Measurements from ENCODE around the gene SLC25A26. TPM values are rescaled to one million over a fixed set of nuclear protein-coding genes. Genes with fewer than 3 reads are reported as not detected.

Gene SLC25A26
- total and polyA plus RNA-seq, 12 donors, result 12.1 to 44.2 (median 31.0) TPM

DNA sequence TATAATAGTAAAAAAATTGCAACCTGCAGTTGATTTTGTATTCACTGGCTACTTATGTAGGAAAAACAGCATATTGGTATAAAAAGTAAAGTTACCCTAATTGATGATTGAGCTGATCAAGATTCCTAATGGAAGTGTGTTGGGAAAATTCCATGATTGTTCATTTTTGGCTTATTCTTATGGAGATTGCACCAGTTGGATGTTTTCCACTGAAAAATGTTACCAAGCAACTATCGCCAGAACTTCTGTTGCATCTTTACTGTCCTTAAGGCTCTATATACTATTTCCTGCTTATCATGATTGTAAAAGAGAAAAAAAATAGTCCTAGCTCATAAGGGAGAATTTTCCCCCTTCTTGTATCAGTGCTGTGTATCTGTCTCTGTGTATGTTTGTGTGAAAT lies 48.6 kb downstream of the SLC25A26 start:
- ATAC-seq (no peak), DNase-seq (no peak)
- H3K27ac ChIP-seq, result no peak overlapping the region
- no peaks in the 10 kb centered on the region for H3K27me3 ChIP-seq
- 84 to 89% methylated on average over 1 of the region's 1 CpG for WGBS, 2 donors
- H3K4me3 ChIP-seq, result no peak overlapping the region
- intact Hi-C loops (cut with DNase I), result no loop called here
- no peaks in the 10 kb centered on the region for H3K9me3 ChIP-seq
- peaks cover 0 to 10% (median 0%) of the 10 kb centered on the region in 9 donors for H3K4me1 ChIP-seq
- H3K36me3 ChIP-seq, result peaks cover 0 to 9% (median 0%) of the 10 kb centered on the region in 9 donors
- TF ChIP-seq, protein P1, sequence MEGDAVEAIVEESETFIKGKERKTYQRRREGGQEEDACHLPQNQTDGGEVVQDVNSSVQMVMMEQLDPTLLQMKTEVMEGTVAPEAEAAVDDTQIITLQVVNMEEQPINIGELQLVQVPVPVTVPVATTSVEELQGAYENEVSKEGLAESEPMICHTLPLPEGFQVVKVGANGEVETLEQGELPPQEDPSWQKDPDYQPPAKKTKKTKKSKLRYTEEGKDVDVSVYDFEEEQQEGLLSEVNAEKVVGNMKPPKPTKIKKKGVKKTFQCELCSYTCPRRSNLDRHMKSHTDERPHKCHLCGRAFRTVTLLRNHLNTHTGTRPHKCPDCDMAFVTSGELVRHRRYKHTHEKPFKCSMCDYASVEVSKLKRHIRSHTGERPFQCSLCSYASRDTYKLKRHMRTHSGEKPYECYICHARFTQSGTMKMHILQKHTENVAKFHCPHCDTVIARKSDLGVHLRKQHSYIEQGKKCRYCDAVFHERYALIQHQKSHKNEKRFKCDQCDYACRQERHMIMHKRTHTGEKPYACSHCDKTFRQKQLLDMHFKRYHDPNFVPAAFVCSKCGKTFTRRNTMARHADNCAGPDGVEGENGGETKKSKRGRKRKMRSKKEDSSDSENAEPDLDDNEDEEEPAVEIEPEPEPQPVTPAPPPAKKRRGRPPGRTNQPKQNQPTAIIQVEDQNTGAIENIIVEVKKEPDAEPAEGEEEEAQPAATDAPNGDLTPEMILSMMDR (IDR thresholded peaks at IDR 0.05), result no peak

DNA sequence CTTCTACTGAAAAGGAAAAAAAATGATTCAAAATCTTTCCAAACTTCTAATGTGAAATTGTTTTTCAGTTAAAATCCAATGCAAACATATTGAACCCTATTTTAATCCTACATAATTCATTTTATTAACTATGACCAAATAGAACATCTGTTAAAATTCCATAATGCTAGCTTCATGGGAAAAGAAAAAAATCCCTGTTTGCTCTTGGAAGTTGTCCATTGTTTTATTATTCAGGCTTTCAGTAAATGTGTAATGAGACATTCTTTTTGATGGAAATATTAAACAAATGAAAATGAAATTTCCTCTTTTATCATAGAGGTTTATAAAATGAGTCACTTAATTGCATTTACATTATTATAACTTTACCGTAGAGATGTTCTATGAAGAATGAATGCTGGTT lies 49.5 kb downstream of the SLC25A26 start:
- DNase-seq (no peak), ATAC-seq (no peak)
- intact Hi-C loops (cut with DNase I), result loop anchor here in 4 of 10 donors (10.0 kb wide), 2 partner anchors 225 to 235 kb away; partner anchors contain the start of gene LRIG1 (in 3 of the 4)
- TF ChIP-seq, protein P1 (IDR thresholded peaks at IDR 0.05), result no peak
- peaks cover 0 to under 1% (median 0%) of the 10 kb centered on the region in 9 donors for H3K36me3 ChIP-seq
- H3K9me3 ChIP-seq, result no peaks in the 10 kb centered on the region
- no peak overlapping the region for H3K4me3 ChIP-seq
- 68 to 75% methylated on average over 1 of the region's 1 CpG for WGBS, 2 donors
- no peaks in the 10 kb centered on the region for H3K27me3 ChIP-seq
- peaks cover 0 to 10% (median 0%) of the 10 kb centered on the region in 9 donors for H3K4me1 ChIP-seq
- no peak overlapping the region for H3K27ac ChIP-seq

DNA sequence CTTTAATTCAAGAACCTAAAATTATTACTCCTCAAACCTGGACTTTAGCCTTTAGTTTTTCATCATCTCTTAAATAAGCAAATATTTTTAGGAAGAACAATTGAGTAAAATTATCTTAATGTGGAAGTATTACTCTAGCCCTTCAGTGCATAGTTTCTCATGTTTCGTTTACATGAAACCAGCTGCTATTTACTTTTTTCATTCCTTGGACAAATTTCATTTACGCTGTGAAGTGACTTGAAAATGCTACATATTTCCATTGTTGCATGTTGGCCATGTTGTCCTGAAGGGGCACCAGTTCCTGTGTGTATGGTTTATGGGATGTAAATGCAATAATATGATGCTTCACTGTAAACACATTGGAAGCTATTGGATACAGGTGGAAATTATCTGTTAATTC lies 49.9 kb downstream of the SLC25A26 start:
- Histone ChIP-seq H3K27ac (no peak overlapping the region), H3K4me3 (no peak overlapping the region), H3K4me1 (peaks cover 0 to 10% (median 0%) of the 10 kb centered on the region in 9 donors), H3K9me3 (no peaks in the 10 kb centered on the region), H3K27me3 (no peaks in the 10 kb centered on the region), H3K36me3 (no peaks in the 10 kb centered on the region)
- TF ChIP-seq, protein P1 (IDR thresholded peaks at IDR 0.05), result no peak
- no peak for ATAC-seq
- no peak for DNase-seq
- intact Hi-C loops (cut with DNase I), result loop anchor here in 4 of 10 donors (10.0 kb wide), 2 partner anchors 224 to 234 kb away; partner anchors contain the start of gene LRIG1 (in 3 of the 4)
- 81 to 91% methylated on average over 2 of the region's 2 CpGs for WGBS, 2 donors

DNA sequence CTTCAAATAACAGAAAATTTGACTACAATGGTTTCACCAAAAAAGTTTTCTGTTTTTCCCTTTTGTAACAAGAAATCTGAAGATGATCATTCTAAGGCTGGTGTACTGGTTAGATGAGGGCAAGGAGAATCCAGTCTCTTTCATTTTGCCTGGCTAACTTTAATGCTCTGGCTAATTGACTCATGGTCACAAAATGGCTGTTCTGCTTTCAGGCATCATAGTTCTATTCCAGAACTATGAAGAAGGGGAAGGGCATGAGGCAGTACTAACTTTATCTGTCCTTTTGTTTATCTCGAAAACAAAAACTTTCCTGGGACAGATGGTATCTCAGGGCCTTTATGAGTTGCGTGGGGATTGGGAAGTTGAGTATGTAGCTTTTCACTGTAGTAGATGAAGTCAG lies 50.4 kb downstream of the SLC25A26 start:
- WGBS, 2 donors, result 82 to 89% methylated on average over 2 of the region's 2 CpGs
- intact Hi-C loops (cut with DNase I), result loop anchor here in 4 of 10 donors (10.0 kb wide), 2 partner anchors 224 to 234 kb away; partner anchors contain the start of gene LRIG1 (in 3 of the 4)
- Histone ChIP-seq H3K9me3 (no peaks in the 10 kb centered on the region), H3K4me1 (peaks cover 0 to 10% (median 0%) of the 10 kb centered on the region in 9 donors), H3K27me3 (no peaks in the 10 kb centered on the region), H3K36me3 (no peaks in the 10 kb centered on the region), H3K27ac (no peak overlapping the region), H3K4me3 (no peak overlapping the region)
- TF ChIP-seq, protein P1 (IDR thresholded peaks at IDR 0.05), result no peak
- DNase-seq (no peak), ATAC-seq (no peak)

All from heart right ventricle (tissue), 16 donors.